Measurements from ENCODE around the gene ATP1B4.
"Not testable (repeated sequence)": the region's sequence is repeated elsewhere in the genome, so short reads cannot be mapped to it uniquely, and the experiment has no call there.

The ATP1B4 gene

GRCh38 chrX:120361764-120362305 is at the start of gene ATP1B4:
Gene ATP1B4 (plus strand): TSS chrX:120362089. CDS start chrX:120362169, 80 bp downstream.
- no peak for DNase-seq

GRCh38 chrX:120315776-120316175 is 46.1 kb upstream of the ATP1B4 start:
- DNase-seq = no peak

- DNase-seq = no peak
These were observed 45.2 kb upstream of the ATP1B4 start for GRCh38 chrX:120316587-120317283.

- no peak for DNase-seq
These were observed 43.5 kb upstream of the ATP1B4 start for GRCh38 chrX:120318411-120318810.

- DNase-seq = no peak
These were observed 40.2 kb upstream of the ATP1B4 start for GRCh38 chrX:120321520-120322281.

GRCh38 chrX:120331116-120331515 is 30.8 kb upstream of the ATP1B4 start:
- DNase-seq = no peak

- DNase-seq = no peak
These were observed 29.5 kb upstream of the ATP1B4 start for GRCh38 chrX:120332394-120332793.

GRCh38 chrX:120334151-120334550 is 27.7 kb upstream of the ATP1B4 start:
- DNase-seq = no peak

GRCh38 chrX:120334603-120335002 is 27.3 kb upstream of the ATP1B4 start:
- DNase-seq = peak; percentile 63

GRCh38 chrX:120335289-120335688 is 26.6 kb upstream of the ATP1B4 start:
- DNase-seq = no peak

GRCh38 chrX:120336899-120337298 is 25.0 kb upstream of the ATP1B4 start:
- no peak for DNase-seq

GRCh38 chrX:120344566-120344965 is 17.3 kb upstream of the ATP1B4 start:
- not testable (repeated sequence) for DNase-seq

GRCh38 chrX:120350450-120351138 is 11.3 kb upstream of the ATP1B4 start:
- no peak for DNase-seq

GRCh38 chrX:120356084-120356483 is 5.8 kb upstream of the ATP1B4 start:
- DNase-seq = no peak

GRCh38 chrX:120357186-120357585 is 4.7 kb upstream of the ATP1B4 start:
- no peak for DNase-seq

- no peak for DNase-seq
These were observed 3.0 kb upstream of the ATP1B4 start for GRCh38 chrX:120358737-120359456.

- no peak for DNase-seq
These were observed 3.4 kb downstream of the ATP1B4 start for GRCh38 chrX:120365320-120365719.

GRCh38 chrX:120365968-120366367 is 4.1 kb downstream of the ATP1B4 start:
- no peak for DNase-seq

GRCh38 chrX:120366794-120367193 is 4.9 kb downstream of the ATP1B4 start:
- DNase-seq = no peak

GRCh38 chrX:120367402-120368109 is 5.7 kb downstream of the ATP1B4 start:
- no peak for DNase-seq

GRCh38 chrX:120372667-120373370 is 10.9 kb downstream of the ATP1B4 start:
- DNase-seq = no peak

All from GDM1 (cell line).